Heart right ventricle (tissue), 16 donors: ENCODE measurements around the gene C2CD4C. TPM values are rescaled to one million over a fixed set of nuclear protein-coding genes. Genes with fewer than 3 reads are reported as not detected.
A peak's percentile ranks its signal among the peaks of the same experiment; 100 is the strongest.

Source experiments
- ATAC-seq, 8 donors: fragments of 200-7000 bp; cut with Tn5 transposase; one replicate each; pipeline ENCODE4 v1.9.1; 2020; ENCODE audit warnings: mild to moderate bottlenecking in 8 of 8, moderate library complexity in 8 of 8, moderate number of reproducible peaks in 1 of 8
- DNase-seq, 2 donors: peaks; one replicate each; pipeline ENCODE4 v3.0.0-alpha.2; 2020
- H3K27ac ChIP-seq, 10 donors: fragments of 200-600 bp; sonication (generic) in 2 of 10; one replicate each; pipeline versions ENCODE4 v1.5.0 to v1.8.0; 2020 to 2022; ENCODE audit warnings: mild to moderate bottlenecking in 3 of 10
- H3K27me3 ChIP-seq, 7 donors: fragments of 200-600 bp; one replicate each; pipeline ENCODE4 v1.8.0; 2021 to 2022; ENCODE audit warnings: mild to moderate bottlenecking in 2 of 7
- H3K36me3 ChIP-seq, 9 donors: fragments of 200-600 bp; sonication (generic) in 1 of 9; one replicate each; pipeline versions ENCODE4 v1.5.0 to v1.8.0; 2020 to 2022; ENCODE audit warnings: mild to moderate bottlenecking in 2 of 9
- H3K4me1 ChIP-seq, 9 donors: fragments of 200-600 bp; sonication (generic) in 1 of 9; one replicate each; pipeline versions ENCODE4 v1.5.0 to v1.8.0; 2020 to 2022; ENCODE audit warnings: mild to moderate bottlenecking in 4 of 9
- H3K4me3 ChIP-seq, 10 donors: fragments of 200-600 bp; sonication (generic) in 2 of 10; one replicate each; pipeline versions ENCODE4 v1.5.0 to v1.8.0; 2020 to 2022; ENCODE audit warnings: mild to moderate bottlenecking in 7 of 10, moderate library complexity in 2 of 10
- H3K9me3 ChIP-seq, 11 donors: fragments of 200-600 bp in 10 of 11; sonication (generic) in 2 of 11; one replicate each; pipeline versions ENCODE4 v1.5.0 to v1.8.0; 2013 to 2022; ENCODE audit warnings: mild to moderate bottlenecking in 2 of 11, control low read depth in 1 of 11, moderate library complexity in 1 of 11
- WGBS, 2 donors: extraction: QIAGEN DNeasy Blood & Tissue Kit; methylation state at CpG; one replicate each; pipeline ENCODE4 v1.1.7; 2013; ENCODE audit warnings: inconsistent platforms in 1 of 2; 5-methylcytosine and 5-hydroxymethylcytosine counted together
- intact Hi-C, 10 donors: fragments of 100-400 bp; cut with DNase I; formaldehyde crosslinking; loops; one replicate each; pipeline versions ENCODE4 v1.11.1 to v1.14.2; 2022
- polyA plus RNA-seq, 2 donors: library from polyadenylated mRNA; stranded (reverse); fragments of 200-250 nt; gene quantifications; one replicate each; pipeline ENCODE4 v1.2.3, GENCODE V29; 2013
- total RNA-seq, 10 donors: library from RNA; stranded (reverse); fragmentation: NEBNext Ultra II Directional in 3 of 10; extraction: Animal tissue kit (Norgen Biotek cat#: 25700) in 3 of 10; gene quantifications; one replicate each; pipeline versions ENCODE4 v1.2.1 to v1.2.4, GENCODE V29; 2021 to 2023
- TF ChIP-seq, protein P1 (sequence below), 9 donors: fragments of 200-600 bp; sonication (generic) in 2 of 9; IDR thresholded peaks; one replicate each; pipeline versions ENCODE4 v1.5.0 to v1.8.0; 2021 to 2022; ENCODE audit warnings: antibody characterized with exemption in 9 of 9, mild to moderate bottlenecking in 5 of 9, moderate library complexity in 1 of 9
- donor health status: Arrhythmogenic right ventricular cardiomyopathy.
- donor health status: ischemic (EF 13 %, LVEDD 7.1; RV severe dilation, severe dysfunction).
- donor health status: healthy with polysubstance abuse.
- donor health status: DM: no; HTN: yes; CAD: no.
- donor health status: DM: no; HTN: no; CAD: no.
- donor health status: ischemic (EF 25% LVEDD 6.9; RV normal size, moderate dysfunction).
- donor health status: ischemic (EF 25% LVEDD 5.7; RV mildly dilated, moderate dysfunction).
- donor health status: healthy.
- donor health status: DM: yes; HTN: yes; CAD: no.
- donor health status: Ischemic cardiomyopathy.
- donor health status: ischemic (EF 35%, LVEDD 5.7; RV mildly dilated, moderate dysfunction).
- donor health status: nonischemic (EF 11% LVEDD 7.7; RV severe dilation, severe dysfunction).
- donor health status: DM: yes; HTN: yes; CAD: no.
- donor health status: PGD.
- donor health status: ischemic (EF 29% LVEDD 5.4; RV normal size, mild dysfunction).
- donor health status: nonischemic (EF 23%, LVEDD 6.1; RV moderate dilation, normal function).

C2CD4C gene
- total and polyA plus RNA-seq, 12 donors: 0.26 to 2.2 (median 0.79) TPM

DNA sequence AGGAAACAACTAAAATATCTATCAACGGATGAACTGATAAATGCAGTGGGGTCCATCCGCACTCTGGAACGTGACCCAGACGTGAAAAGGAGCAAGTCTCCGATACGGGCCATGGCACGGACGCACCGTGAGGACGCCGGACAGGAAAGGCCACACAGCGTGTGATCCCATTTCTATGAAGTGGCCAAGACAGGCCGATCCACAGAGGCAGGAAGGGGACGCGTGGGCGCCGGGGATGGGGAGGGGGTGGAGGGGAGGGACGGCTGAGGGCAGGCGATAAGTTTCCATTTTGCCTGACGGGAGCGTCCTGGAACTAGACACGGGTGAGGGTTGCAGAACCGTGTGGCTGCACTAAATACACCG, 38.1 kb upstream of the C2CD4C start:
- Histone ChIP-seq H3K27ac (no peak overlapping the region), H3K4me3 (no peak overlapping the region), H3K36me3 (peaks cover 0 to 3% (median 0%) of the 10 kb centered on the region in 9 donors), H3K4me1 (peaks cover 3 to 22% (median 12%) of the 10 kb centered on the region in 9 donors), H3K27me3 (no peaks in the 10 kb centered on the region), H3K9me3 (peaks cover 0 to 8% (median 0%) of the 10 kb centered on the region in 11 donors)
- intact Hi-C loops: no loop called here
- 64 to 68% methylated on average over 24 of the region's 24 CpGs for WGBS, 2 donors
- DNase-seq (no peak), ATAC-seq (peak in 5 of 8 donors; percentile 43 to 65 (median 52))
- TF ChIP-seq, protein P1, sequence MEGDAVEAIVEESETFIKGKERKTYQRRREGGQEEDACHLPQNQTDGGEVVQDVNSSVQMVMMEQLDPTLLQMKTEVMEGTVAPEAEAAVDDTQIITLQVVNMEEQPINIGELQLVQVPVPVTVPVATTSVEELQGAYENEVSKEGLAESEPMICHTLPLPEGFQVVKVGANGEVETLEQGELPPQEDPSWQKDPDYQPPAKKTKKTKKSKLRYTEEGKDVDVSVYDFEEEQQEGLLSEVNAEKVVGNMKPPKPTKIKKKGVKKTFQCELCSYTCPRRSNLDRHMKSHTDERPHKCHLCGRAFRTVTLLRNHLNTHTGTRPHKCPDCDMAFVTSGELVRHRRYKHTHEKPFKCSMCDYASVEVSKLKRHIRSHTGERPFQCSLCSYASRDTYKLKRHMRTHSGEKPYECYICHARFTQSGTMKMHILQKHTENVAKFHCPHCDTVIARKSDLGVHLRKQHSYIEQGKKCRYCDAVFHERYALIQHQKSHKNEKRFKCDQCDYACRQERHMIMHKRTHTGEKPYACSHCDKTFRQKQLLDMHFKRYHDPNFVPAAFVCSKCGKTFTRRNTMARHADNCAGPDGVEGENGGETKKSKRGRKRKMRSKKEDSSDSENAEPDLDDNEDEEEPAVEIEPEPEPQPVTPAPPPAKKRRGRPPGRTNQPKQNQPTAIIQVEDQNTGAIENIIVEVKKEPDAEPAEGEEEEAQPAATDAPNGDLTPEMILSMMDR (IDR thresholded peaks at IDR 0.05): no peak

DNA sequence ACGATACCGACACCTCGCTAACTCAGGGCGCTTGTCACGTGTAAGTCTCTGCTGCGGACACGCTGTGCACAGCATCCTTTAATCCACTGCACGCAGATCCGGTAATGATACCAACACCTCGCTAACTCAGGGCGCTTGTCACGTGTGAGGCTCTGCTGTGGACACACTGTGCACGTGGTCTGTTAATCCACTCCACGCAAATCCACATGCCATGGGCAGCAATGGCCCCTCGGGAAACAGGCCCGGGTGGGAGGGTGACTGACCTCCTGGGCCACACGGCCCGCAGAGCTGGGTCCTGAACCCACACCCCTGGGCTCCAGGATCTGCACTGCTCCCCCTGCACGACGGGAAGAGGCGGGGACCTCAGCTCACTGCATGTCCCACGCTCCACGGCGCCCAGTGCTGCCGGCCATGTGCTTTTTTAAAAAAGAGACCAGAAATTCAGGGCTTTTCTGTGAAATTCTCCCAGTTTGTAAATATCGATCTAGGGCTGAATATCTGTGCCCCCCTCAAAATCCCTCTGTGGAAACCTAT, 35.8 kb upstream of the C2CD4C start:
- no peak for DNase-seq
- ATAC-seq: no peak
- Histone ChIP-seq H3K9me3 (no peaks in the 10 kb centered on the region), H3K36me3 (peaks cover 0 to 11% (median 0%) of the 10 kb centered on the region in 9 donors), H3K4me1 (peaks cover 4 to 23% (median 12%) of the 10 kb centered on the region in 9 donors), H3K4me3 (no peak overlapping the region), H3K27ac (no peak overlapping the region), H3K27me3 (no peaks in the 10 kb centered on the region)
- WGBS, 2 donors: 96 to 97% methylated on average over 26 of the region's 26 CpGs
- TF ChIP-seq, protein P1 (IDR thresholded peaks at IDR 0.05): no peak
- intact Hi-C loops: no loop called here

DNA sequence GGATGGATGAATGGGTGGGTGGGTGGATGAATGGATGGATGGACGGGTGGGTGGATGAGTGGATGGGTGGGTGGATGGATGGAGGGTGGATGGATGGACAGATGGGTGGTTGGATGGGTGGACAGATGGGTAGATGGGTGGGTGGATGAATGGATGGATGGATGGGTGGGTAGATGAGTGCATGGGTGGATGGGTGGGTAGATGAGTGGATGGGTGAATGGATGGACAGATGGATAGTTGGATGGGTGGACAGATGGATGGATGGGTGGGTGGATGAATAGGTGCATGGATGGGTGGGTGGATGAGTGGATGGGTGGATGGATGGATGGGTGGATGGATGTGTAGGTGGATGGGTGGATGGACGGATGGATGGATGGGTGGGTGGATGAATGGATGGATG, 34.1 kb upstream of the C2CD4C start:
- Histone ChIP-seq H3K27ac (no peak overlapping the region), H3K4me3 (no peak overlapping the region), H3K36me3 (peaks cover 0 to 16% (median 0%) of the 10 kb centered on the region in 9 donors), H3K9me3 (no peaks in the 10 kb centered on the region), H3K4me1 (peaks cover 4 to 17% (median 8%) of the 10 kb centered on the region in 9 donors), H3K27me3 (no peaks in the 10 kb centered on the region)
- ATAC-seq (no peak), DNase-seq (no peak)
- intact Hi-C loops: no loop called here
- WGBS, 2 donors: 84 to 97% methylated on average over 2 of the region's 2 CpGs
- TF ChIP-seq, protein P1 (IDR thresholded peaks at IDR 0.05): no peak

GRCh38 chr19:442085-442484, 33.1 kb upstream of the C2CD4C start:
- intact Hi-C loops: no loop called here
- TF ChIP-seq, protein P1 (IDR thresholded peaks at IDR 0.05): no peak
- ATAC-seq: no peak
- peaks cover 0 to 16% (median 0%) of the 10 kb centered on the region in 9 donors for H3K36me3 ChIP-seq
- H3K9me3 ChIP-seq: no peaks in the 10 kb centered on the region
- H3K27ac ChIP-seq: no peak overlapping the region
- DNase-seq: no peak
- H3K4me1 ChIP-seq: peaks cover 0 to 9% (median 0%) of the 10 kb centered on the region in 9 donors
- WGBS, 2 donors: 98% methylated on average over 2 of the region's 2 CpGs
- no peaks in the 10 kb centered on the region for H3K27me3 ChIP-seq
- H3K4me3 ChIP-seq: no peak overlapping the region
